H1 (cell line): ENCODE results near the gene CCNK. TPM values are rescaled to one million over a fixed set of nuclear protein-coding genes. Genes with fewer than 3 reads are reported as not detected.

Experiments
- ATF2 ChIP-seq: IDR thresholded peaks from 2 replicates; pipeline ENCODE4 v1.6.1; 2012; ENCODE audit warnings: low read length, inconsistent platforms
- KDM1A ChIP-seq: fragments of 200-600, 300-600 bp; sonication (generic); IDR thresholded peaks from 2 replicates; pipeline ENCODE4 v1.7.1; 2016; ENCODE audit warnings: mild to moderate bottlenecking, low read length, borderline replicate concordance
- SIX5 ChIP-seq: IDR thresholded peaks from 2 replicates; pipeline ENCODE4 v1.6.1; 2011; ENCODE audit warnings: mild to moderate bottlenecking, low read depth, low read length
- polyA plus RNA-seq, 7 experiments: library from polyadenylated mRNA; depleted of rRNA in 3 of 7; stranded (reverse) in 5 of 7; unstranded in 2 of 7; fragments of >200 nt in 5 of 7; fragments of 200-250 nt in 2 of 7; gene quantifications; 1 replicate in 5 of 7; 2 replicates in 1 of 7; 4 replicates in 1 of 7; pipeline versions ENCODE4 v1.2.1 to v1.2.3, GENCODE V29; 2011 to 2013; ENCODE audit warnings: missing spikeins in 2 of 7, mixed read lengths in 2 of 7
- total RNA-seq: library from RNA; stranded (reverse); fragmentation: NEBNext Ultra II Directional; extraction: Animal tissue kit (Norgen Biotek cat#: 25700); gene quantifications from 2 replicates; pipeline ENCODE4 v1.2.1, GENCODE V29; 2021

The CCNK gene
- total and polyA plus RNA-seq, 2 of the 8 experiments (the other 6 are each of a cell fraction or from before 2014, with no cell fraction given): 10.7 to 82.7 TPM

GRCh38 chr14:99451234-99451633, 30.0 kb upstream of the CCNK start (continued):
- TF ChIP-seq KDM1A (no peak), SIX5 (no peak), ATF2 (no peak)
